RKO (cell line): ENCODE measurements around the gene PANK4.
A peak's percentile ranks its signal among the peaks of the same experiment; 100 is the strongest.
"Not testable (repeated sequence)": the region's sequence is repeated elsewhere in the genome, so short reads cannot be mapped to it uniquely, and the experiment has no call there.

Experiments used
- DNase-seq: peaks from one replicate; pipeline ENCODE4 v3.0.0-alpha.2; 2016; ENCODE audit warnings: low spot score

PANK4 gene

GRCh38 chr1:2525920-2526823 is at the start of gene PANK4:
PANK4 (minus strand) TSS chr1:2526596; CDS start chr1:2526587, 9 bp downstream.
- peak; percentile 93 for DNase-seq

- no peak for DNase-seq
These were observed 48.0 kb upstream of the PANK4 start for GRCh38 chr1:2574350-2574749.

DNA sequence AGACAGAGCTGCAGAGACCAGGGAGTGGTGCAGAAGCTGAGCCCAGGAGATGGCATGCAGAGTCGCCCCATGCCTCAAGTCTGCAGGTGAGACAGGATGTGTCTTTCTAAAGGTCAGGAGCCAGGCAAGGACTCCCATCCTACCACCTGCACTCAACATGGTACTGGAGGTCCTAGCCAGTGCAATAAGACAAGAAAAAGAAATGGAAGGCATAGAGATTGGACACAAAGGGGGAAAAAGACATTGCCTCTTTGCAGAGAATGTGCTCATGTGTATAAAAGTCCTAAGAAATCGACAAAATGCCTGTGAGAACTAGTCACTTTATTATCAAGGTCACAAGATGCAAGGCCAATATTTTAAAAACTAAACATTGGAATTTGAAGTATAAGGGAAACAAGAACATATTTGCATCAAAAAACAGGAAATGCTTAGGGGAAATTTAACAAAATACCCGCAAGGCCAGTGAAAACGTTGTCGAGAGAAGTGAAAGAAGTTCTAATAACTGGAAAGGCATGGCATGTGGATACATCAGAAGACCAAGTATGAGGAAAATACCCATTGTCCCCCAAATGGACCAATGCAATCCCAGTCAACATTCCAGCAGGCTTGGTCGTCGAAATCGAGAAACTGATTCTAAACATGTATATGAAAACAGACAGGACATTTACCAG is 47.0 kb upstream of the PANK4 start:
- no peak for DNase-seq

- no peak for DNase-seq
These were observed 45.0 kb upstream of the PANK4 start for GRCh38 chr1:2571348-2571747.

DNA sequence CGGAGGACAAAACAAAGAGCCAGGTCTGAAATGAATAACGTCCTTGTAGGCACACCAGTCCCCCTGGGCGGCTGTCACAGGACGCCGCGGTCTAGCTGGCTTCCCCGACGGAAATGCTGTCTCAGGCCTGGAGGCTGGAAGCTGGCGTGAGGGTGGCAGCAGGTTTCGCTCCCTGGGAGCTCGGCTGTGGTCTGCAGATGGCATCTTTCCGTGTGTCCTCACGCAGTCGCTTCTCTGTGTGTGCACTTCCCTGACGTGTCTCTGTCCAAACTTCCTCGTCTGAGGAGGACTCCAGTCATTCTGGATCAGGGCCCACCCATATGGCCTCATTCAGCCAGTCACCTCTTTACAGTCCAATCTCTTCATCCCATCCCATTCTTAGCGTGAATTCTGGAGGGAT is 43.9 kb upstream of the PANK4 start:
- DNase-seq = no peak

GRCh38 chr1:2569703-2570102 is 43.3 kb upstream of the PANK4 start:
- DNase-seq = not testable (repeated sequence)

- DNase-seq = no peak
These were observed 42.7 kb upstream of the PANK4 start for GRCh38 chr1:2569060-2569459.

- DNase-seq = not testable (repeated sequence)
These were observed 41.9 kb upstream of the PANK4 start for GRCh38 chr1:2568187-2568816.

GRCh38 chr1:2567083-2567679 is 40.8 kb upstream of the PANK4 start:
- DNase-seq = no peak

GRCh38 chr1:2566101-2567045 is 40.0 kb upstream of the PANK4 start:
- DNase-seq = no peak

DNA sequence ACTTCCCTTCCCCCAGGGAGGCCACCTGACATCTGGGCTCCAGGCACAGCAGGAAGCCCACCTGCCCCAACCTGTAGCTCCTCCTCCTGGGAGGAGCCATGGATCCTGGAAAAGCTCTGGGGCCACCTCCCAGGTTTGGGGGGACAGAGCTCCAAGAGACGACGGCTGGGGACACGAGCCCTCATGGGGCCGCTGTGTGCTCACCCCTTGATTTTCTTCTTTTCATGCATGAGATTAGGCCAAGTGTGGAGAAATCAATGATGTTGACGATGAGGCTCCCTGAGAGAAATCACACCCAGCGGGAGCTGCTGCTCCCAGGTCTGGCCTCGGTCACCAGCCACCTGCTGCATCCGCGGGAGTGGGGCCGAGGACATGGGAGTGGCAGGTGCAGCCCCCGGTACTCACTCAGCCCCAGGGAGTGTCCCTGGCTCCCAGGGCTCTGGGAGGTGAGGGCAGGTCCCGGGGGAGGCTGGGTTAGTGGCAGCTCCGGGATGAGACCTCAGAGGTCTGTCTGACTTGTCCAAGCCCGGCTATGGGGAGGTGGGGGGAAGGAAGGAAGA is 38.5 kb upstream of the PANK4 start:
- no peak for DNase-seq

GRCh38 chr1:2564006-2564814 is 37.8 kb upstream of the PANK4 start:
- DNase-seq = no peak

- no peak for DNase-seq
These were observed 36.8 kb upstream of the PANK4 start for GRCh38 chr1:2563205-2563604.

- DNase-seq = no peak
These were observed 35.8 kb upstream of the PANK4 start for GRCh38 chr1:2561898-2562895.

DNA sequence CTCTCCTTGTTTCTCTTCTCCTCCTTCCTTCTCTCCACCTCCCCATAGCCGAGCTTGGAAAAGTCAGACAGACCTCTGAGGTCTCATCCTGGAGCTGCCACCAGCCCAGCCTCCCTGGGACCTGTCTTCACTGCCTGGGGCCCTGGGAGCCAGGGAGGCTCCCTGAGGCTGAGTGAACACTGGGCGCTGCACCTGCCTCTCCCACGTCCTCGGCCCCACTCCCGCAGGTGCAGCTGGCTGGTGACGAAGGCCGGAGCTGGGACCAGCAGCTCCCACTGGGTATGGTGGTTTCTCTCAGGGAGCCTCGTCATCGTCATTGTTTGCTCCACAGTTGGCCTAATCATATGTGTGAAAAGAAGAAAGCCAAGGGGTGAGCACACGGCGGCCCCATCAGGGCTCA is 35.0 kb upstream of the PANK4 start:
- DNase-seq = no peak

DNA sequence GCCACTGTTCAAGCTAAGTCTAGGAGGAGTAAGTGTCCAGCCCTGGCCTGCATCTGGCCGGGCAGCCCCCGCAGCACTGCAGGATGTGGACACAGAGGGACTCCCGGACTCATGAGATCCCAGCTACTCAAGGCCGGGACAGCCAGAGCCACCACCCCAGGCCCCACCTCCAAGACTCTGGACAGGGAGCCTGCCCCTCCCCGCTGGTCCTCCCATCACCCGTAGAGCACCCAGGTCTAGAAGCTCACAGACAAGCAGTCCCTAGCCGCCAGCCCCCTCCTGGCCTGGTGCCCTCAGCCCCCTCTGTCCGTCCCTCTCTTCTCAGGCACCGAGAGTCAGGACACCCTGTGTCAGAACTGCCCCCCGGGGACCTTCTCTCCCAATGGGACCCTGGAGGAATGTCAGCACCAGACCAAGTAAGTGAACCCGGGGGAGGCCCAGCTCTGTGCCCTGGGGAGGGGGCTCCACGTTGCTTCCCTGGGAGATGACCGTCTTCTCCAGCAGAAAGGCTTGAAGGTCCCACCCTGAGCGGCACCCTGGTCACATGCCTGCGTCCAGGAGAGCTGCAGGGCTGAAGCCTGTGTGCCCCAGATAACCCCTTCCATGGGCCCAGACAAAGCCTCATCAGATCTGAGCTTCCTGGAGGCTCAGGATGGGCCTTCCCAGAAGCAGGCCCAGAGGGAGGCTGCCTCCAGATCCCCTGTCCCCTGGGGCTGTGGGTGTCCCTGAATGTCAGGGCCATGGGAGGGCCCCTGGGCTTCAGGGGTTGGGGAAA is 34.1 kb upstream of the PANK4 start:
- no peak for DNase-seq

- DNase-seq = no peak
These were observed 33.3 kb upstream of the PANK4 start for GRCh38 chr1:2559509-2560298.
